HL-60 (cell line): ENCODE results near the gene ANK3.

Source experiments
- CTCF ChIP-seq: IDR thresholded peaks from one replicate; pipeline ENCODE4 v1.5.1; 2011; ENCODE audit warnings: low read length, control low read depth, inconsistent platforms; ENCODE audit not compliant: insufficient read depth
- GABPA ChIP-seq: IDR thresholded peaks from 2 replicates; pipeline ENCODE4 v1.6.1; 2012; ENCODE audit warnings: low read depth
- POLR2AphosphoS5 ChIP-seq: IDR thresholded peaks from 2 replicates; pipeline ENCODE4 v1.6.1; 2012; ENCODE audit warnings: low read depth
- REST ChIP-seq: IDR thresholded peaks from 2 replicates; pipeline ENCODE4 v1.6.1; 2012; ENCODE audit warnings: low read depth; ENCODE audit not compliant: insufficient replicate concordance
- SPI1 ChIP-seq: IDR thresholded peaks from 2 replicates; pipeline ENCODE4 v1.6.1; 2012; ENCODE audit warnings: low read depth, mild to moderate bottlenecking, borderline replicate concordance

- TF ChIP-seq CTCF (no peak), REST (no peak), POLR2AphosphoS5 (no peak), GABPA (no peak), SPI1 (no peak)
Observed at GRCh38 chr10:60082341-60082740, 307.3 kb downstream of the ANK3 start.
